HG03103 (cell line): Measurements from ENCODE around the gene TMEM212.
"Not testable (repeated sequence)": the region's sequence is repeated elsewhere in the genome, so short reads cannot be mapped to it uniquely, and the experiment has no call there.

Experiments used
- ATAC-seq: cut with Tn5 transposase; IDR thresholded peaks from one replicate; pipeline ENCODE4 v1.9.1; 2021; ENCODE audit warnings: low read depth; ENCODE audit not compliant: unreplicated experiment

The TMEM212 gene

GRCh38 chr3:171850960-171851659 lies 8.0 kb downstream of the TMEM212 start:
- ATAC-seq = no peak

GRCh38 chr3:171851660-171852058 lies 8.5 kb downstream of the TMEM212 start:
- ATAC-seq = no peak

GRCh38 chr3:171854649-171855305 lies 11.6 kb downstream of the TMEM212 start:
- ATAC-seq = no peak

GRCh38 chr3:171858770-171859169 lies 15.6 kb downstream of the TMEM212 start:
- ATAC-seq = not testable (repeated sequence)

GRCh38 chr3:171860830-171861535 lies 17.8 kb downstream of the TMEM212 start:
- ATAC-seq = no peak

GRCh38 chr3:171862392-171862791 lies 19.2 kb downstream of the TMEM212 start:
- no peak for ATAC-seq

GRCh38 chr3:171862993-171863521 lies 19.9 kb downstream of the TMEM212 start:
- no peak for ATAC-seq

GRCh38 chr3:171863920-171864319 lies 20.8 kb downstream of the TMEM212 start:
- no peak for ATAC-seq

- ATAC-seq = no peak
Observed at GRCh38 chr3:171865191-171865865, 22.2 kb downstream of the TMEM212 start.

GRCh38 chr3:171867981-171868380 lies 24.8 kb downstream of the TMEM212 start:
- no peak for ATAC-seq

- ATAC-seq = no peak
Observed at GRCh38 chr3:171871392-171872274, 28.5 kb downstream of the TMEM212 start.

GRCh38 chr3:171873580-171873979 lies 30.4 kb downstream of the TMEM212 start:
- ATAC-seq = no peak

- no peak for ATAC-seq
Observed at GRCh38 chr3:171874251-171874681, 31.1 kb downstream of the TMEM212 start.

GRCh38 chr3:171874879-171875278 lies 31.7 kb downstream of the TMEM212 start:
- no peak for ATAC-seq

GRCh38 chr3:171875923-171876412 lies 32.8 kb downstream of the TMEM212 start:
- no peak for ATAC-seq

GRCh38 chr3:171876680-171877147 lies 33.6 kb downstream of the TMEM212 start:
- ATAC-seq = no peak

- no peak for ATAC-seq
Observed at GRCh38 chr3:171878461-171879225, 35.5 kb downstream of the TMEM212 start.

- ATAC-seq = no peak
Observed at GRCh38 chr3:171879472-171879871, 36.3 kb downstream of the TMEM212 start.
